ENCODE measurements around the gene SLC4A2.

The SLC4A2 gene

DNA sequence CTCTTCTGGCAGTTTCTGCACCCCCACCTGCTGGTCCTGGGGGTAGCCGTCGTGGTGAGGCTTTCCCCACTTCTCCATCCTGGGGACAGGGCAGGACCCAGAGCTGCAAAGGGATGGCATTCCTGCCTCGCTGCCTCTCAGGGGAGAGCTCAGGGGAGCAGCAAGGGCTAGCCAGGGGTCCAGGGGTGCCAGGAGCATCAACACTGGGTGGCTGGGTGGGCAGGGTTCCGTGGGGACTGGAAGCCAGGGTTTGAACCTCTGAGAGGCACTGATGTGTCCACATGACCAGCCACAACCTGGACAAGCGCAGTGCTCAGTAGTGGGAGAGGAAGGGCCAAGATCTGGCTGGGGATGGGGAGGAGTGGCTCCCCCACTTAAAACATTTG is 25.5 kb upstream of the SLC4A2 start:
- no peak overlapping the region for H3K4me3 ChIP-seq (ENCODE audit: low read depth, low read length)
- no peak for TF ChIP-seq CTCF (IDR thresholded peaks at IDR 0.05; ENCODE audit: low read depth, low read length)

DNA sequence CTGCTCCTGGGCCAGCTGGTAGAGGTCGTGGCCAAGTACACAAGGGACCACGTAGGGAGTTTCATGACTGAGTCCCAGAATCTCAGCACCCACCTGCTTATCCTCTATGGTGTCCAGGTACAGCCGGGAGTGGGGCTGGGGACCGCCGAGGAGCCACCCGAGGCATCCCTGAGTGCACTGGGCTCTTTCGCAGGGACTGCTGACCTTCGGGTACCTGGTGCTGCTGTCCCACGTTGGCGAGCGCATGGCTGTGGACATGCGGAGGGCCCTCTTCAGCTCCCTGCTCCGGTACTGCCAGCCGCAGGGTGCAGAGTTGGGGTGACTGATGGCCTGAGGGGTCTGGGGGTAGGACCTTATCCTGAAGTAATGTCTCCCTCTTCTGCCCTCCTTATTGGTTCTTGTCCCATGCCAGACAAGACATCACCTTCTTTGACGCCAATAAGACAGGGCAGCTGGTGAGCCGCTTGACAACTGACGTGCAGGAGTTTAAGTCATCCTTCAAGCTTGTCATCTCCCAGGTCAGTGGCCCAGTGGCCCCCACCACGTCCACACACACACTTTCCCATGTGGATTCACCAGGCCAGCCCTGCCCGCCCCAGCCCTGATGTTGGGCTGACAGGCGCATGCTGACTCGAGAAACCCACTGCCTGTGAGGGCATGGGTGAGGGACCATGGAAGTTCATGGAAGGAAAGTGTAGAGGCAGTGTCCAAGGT is 24.9 kb upstream of the SLC4A2 start:
- H3K4me3 ChIP-seq (ENCODE audit: low read depth, low read length): no peak overlapping the region
- TF ChIP-seq CTCF (IDR thresholded peaks at IDR 0.05; ENCODE audit: low read depth, low read length): no peak

DNA sequence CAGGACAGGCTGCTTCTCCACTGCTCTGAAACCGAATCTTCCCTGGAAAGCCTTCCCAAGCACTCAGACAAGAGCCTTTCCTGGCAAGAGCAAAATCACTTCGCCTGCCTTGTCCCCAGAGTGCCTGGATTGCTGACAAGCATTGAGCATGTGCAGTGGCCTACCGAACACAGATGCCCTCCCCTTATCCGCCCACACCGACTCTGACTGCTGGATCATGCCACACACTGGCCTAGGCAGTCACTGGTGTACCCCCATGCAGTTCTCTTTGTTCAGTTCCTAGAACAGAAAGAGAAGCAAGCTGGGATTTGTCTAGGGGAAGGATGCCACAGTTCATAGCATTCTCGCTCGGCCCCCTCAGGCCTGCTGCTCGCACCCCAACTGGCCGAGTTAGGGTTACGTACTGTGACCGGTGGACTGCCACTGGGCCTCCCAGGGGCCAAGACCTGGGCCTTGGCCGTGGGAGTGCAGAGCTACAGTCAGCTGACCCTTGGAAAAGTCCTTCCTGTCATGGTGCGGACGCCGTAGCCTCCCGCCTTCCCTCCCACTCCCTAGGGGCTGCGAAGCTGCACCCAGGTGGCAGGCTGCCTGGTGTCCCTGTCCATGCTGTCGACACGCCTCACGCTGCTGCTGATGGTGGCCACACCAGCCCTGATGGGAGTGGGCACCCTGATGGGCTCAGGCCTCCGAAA is 24.2 kb upstream of the SLC4A2 start:
- H3K4me3 ChIP-seq (ENCODE audit: low read depth, low read length): no peak overlapping the region
- no peak for TF ChIP-seq CTCF (IDR thresholded peaks at IDR 0.05; ENCODE audit: low read depth, low read length)

DNA sequence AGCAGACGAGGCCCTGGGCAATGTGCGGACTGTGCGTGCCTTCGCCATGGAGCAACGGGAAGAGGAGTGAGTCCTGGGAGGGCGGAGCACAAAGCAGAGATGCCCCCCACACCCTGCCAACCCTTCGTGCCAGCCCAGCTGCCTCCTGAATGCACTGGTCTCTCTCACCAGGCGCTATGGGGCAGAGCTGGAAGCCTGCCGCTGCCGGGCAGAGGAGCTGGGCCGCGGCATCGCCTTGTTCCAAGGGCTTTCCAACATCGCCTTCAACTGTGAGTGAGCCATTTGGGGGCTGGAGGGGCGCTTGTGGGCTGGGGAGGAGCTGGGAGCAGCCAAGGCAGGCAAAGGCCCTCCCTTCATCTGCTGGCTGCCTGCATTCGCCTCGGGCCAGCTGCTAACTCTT is 23.5 kb upstream of the SLC4A2 start:
- no peak overlapping the region for H3K4me3 ChIP-seq (ENCODE audit: low read depth, low read length)
- TF ChIP-seq CTCF (IDR thresholded peaks at IDR 0.05; ENCODE audit: low read depth, low read length): no peak

- no peak overlapping the region for H3K4me3 ChIP-seq (ENCODE audit: low read depth, low read length)
- no peak for TF ChIP-seq CTCF (IDR thresholded peaks at IDR 0.05; ENCODE audit: low read depth, low read length)
Measured at GRCh38 chr7:151038951-151039849, 20.2 kb upstream of the SLC4A2 start.

DNA sequence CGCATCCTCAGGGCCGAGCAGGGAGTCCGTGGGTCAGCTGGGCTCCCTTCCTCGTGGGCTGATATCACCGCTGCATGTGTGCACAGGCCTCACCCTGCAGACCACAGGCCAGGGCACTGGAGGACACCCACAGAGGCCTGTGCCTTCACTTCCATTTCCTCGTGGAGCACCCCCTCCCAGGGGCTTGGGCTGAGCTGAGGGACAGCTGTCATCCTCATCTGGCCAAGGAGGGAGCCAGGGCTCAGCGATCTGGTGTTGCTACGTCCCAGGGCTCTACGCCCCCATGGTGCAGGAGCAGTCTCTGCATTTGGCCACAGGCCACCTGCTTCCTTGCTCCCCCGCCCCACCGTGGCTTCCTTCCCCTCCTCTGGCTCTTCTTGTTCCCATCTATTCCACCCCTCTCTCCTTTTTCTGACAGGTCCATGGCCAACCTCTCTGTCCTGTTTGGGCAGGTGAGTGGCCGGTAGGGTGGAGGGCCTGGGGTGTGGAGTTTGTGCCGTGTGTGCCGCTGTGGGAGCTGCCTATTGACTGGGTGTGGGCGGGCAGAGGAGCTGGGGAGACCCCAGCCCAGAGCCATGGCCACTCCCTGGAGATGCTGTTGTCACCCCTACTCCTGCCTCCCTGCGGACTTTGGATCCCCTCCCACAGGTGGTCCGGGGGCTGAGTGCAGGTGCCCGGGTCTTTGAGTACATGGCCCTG is 19.4 kb upstream of the SLC4A2 start:
- TF ChIP-seq CTCF (IDR thresholded peaks at IDR 0.05; ENCODE audit: low read depth, low read length): no peak

More for the DNA sequence above, 19.4 kb upstream of the SLC4A2 start:
- H3K4me3 ChIP-seq (ENCODE audit: low read depth, low read length): no peak overlapping the region
